HG03457 (cell line): ENCODE measurements around the gene GPR135.

Experiments
- ATAC-seq: cut with Tn5 transposase; IDR thresholded peaks from one replicate; pipeline ENCODE4 v1.9.1; 2021; ENCODE audit warnings: moderate number of reproducible peaks; ENCODE audit not compliant: unreplicated experiment

GPR135 gene

GRCh38 chr14:59465316-59466135 lies at the start of gene GPR135:
Gene GPR135 (minus strand): TSS chr14:59465380. CDS start chr14:59465226, 154 bp downstream.
- ATAC-seq: no peak

- no peak for ATAC-seq
Measured at GRCh38 chr14:59511916-59512575, 46.9 kb upstream of the GPR135 start.

- no peak for ATAC-seq
Measured at GRCh38 chr14:59510966-59511365, 45.8 kb upstream of the GPR135 start.

- no peak for ATAC-seq
Measured at GRCh38 chr14:59510001-59510400, 44.8 kb upstream of the GPR135 start.

- no peak for ATAC-seq
Measured at GRCh38 chr14:59509101-59509500, 43.9 kb upstream of the GPR135 start.

GRCh38 chr14:59507752-59508103 lies 42.5 kb upstream of the GPR135 start:
- ATAC-seq: no peak

GRCh38 chr14:59507063-59507751 lies 42.0 kb upstream of the GPR135 start:
- ATAC-seq: no peak

- no peak for ATAC-seq
Measured at GRCh38 chr14:59503256-59503655, 38.1 kb upstream of the GPR135 start.

- ATAC-seq: no peak
Measured at GRCh38 chr14:59500732-59501131, 35.6 kb upstream of the GPR135 start.

- no peak for ATAC-seq
Measured at GRCh38 chr14:59492384-59492783, 27.2 kb upstream of the GPR135 start.

- ATAC-seq: no peak
Measured at GRCh38 chr14:59490756-59491155, 25.6 kb upstream of the GPR135 start.

- peak; percentile 31 for ATAC-seq
Measured at GRCh38 chr14:59484639-59485175, 19.5 kb upstream of the GPR135 start.

GRCh38 chr14:59483819-59484638 lies 18.8 kb upstream of the GPR135 start, which contains the start of the genes JKAMP and L3HYPDH:
Gene JKAMP (plus strand): TSS chr14:59484517. CDS start chr14:59484590, 73 bp downstream.
Gene L3HYPDH (minus strand): TSS chr14:59484408. CDS start chr14:59484316, 92 bp downstream.
- ATAC-seq: peak; percentile 74

- no peak for ATAC-seq
Measured at GRCh38 chr14:59483363-59483762, 18.2 kb upstream of the GPR135 start.

GRCh38 chr14:59482541-59483331 lies 17.6 kb upstream of the GPR135 start:
- no peak for ATAC-seq

- ATAC-seq: no peak
Measured at GRCh38 chr14:59481871-59482540, 16.8 kb upstream of the GPR135 start.

- ATAC-seq: no peak
Measured at GRCh38 chr14:59481407-59481806, 16.2 kb upstream of the GPR135 start.

GRCh38 chr14:59480166-59480565 lies 15.0 kb upstream of the GPR135 start:
- no peak for ATAC-seq

- no peak for ATAC-seq
Measured at GRCh38 chr14:59478540-59478939, 13.4 kb upstream of the GPR135 start.
